ENCODE results near the gene SERPINA5.

SERPINA5 gene

GRCh38 chr14:94623422-94623809 is 42.2 kb downstream of the SERPINA5 start:
- no peak overlapping the region for H2AFZ ChIP-seq (ENCODE audit: low read depth, low read length)

GRCh38 chr14:94623856-94624499 is 42.8 kb downstream of the SERPINA5 start:
- Histone ChIP-seq H3K4me2 (ENCODE audit: low read length) (no peak overlapping the region), H3K4me1 (ENCODE audit: low read length) (no peaks in the 10 kb centered on the region), H3K9me3 (ENCODE audit: insufficient read depth, low read length) (no peaks in the 10 kb centered on the region), H3K4me3 (ENCODE audit: low read length) (no peak overlapping the region), H2AFZ (ENCODE audit: low read depth, low read length) (no peak overlapping the region), H3K79me2 (ENCODE audit: low read length) (no peaks in the 10 kb centered on the region), H3K27ac (ENCODE audit: low read length) (no peak overlapping the region), H3K9ac (ENCODE audit: low read length) (no peak overlapping the region), H3K36me3 (replicated peaks; ENCODE audit: low read depth, low read length) (no peaks in the 10 kb centered on the region), H3K27me3 (ENCODE audit: low read depth, low read length) (peaks cover 27% of the 10 kb centered on the region; the same call in 1 of the 2 replicates), H4K20me1 (ENCODE audit: insufficient read depth, low read length) (no peaks in the 10 kb centered on the region)
- TF ChIP-seq CTCF (IDR thresholded peaks at IDR 0.05; ENCODE audit: low read depth, low read length): no peak
- TF ChIP-seq EZH2phosphoT487 (IDR thresholded peaks at IDR 0.05; ENCODE audit: low read depth): no peak

More at GRCh38 chr14:94623422-94623809, 42.2 kb downstream of the SERPINA5 start:
- Histone ChIP-seq H3K4me1 (ENCODE audit: low read length) (no peaks in the 10 kb centered on the region), H4K20me1 (ENCODE audit: insufficient read depth, low read length) (no peaks in the 10 kb centered on the region), H3K9ac (ENCODE audit: low read length) (no peak overlapping the region), H3K9me3 (ENCODE audit: insufficient read depth, low read length) (no peaks in the 10 kb centered on the region), H3K4me3 (ENCODE audit: low read length) (no peak overlapping the region), H3K27ac (ENCODE audit: low read length) (no peak overlapping the region), H3K79me2 (ENCODE audit: low read length) (no peaks in the 10 kb centered on the region), H3K4me2 (ENCODE audit: low read length) (no peak overlapping the region), H3K27me3 (ENCODE audit: low read depth, low read length) (peaks cover 22% of the 10 kb centered on the region; the same call in 1 of the 2 replicates), H3K36me3 (replicated peaks; ENCODE audit: low read depth, low read length) (no peaks in the 10 kb centered on the region)
- no peak for TF ChIP-seq CTCF (IDR thresholded peaks at IDR 0.05; ENCODE audit: low read depth, low read length)
- TF ChIP-seq EZH2phosphoT487 (IDR thresholded peaks at IDR 0.05; ENCODE audit: low read depth): no peak

DNA sequence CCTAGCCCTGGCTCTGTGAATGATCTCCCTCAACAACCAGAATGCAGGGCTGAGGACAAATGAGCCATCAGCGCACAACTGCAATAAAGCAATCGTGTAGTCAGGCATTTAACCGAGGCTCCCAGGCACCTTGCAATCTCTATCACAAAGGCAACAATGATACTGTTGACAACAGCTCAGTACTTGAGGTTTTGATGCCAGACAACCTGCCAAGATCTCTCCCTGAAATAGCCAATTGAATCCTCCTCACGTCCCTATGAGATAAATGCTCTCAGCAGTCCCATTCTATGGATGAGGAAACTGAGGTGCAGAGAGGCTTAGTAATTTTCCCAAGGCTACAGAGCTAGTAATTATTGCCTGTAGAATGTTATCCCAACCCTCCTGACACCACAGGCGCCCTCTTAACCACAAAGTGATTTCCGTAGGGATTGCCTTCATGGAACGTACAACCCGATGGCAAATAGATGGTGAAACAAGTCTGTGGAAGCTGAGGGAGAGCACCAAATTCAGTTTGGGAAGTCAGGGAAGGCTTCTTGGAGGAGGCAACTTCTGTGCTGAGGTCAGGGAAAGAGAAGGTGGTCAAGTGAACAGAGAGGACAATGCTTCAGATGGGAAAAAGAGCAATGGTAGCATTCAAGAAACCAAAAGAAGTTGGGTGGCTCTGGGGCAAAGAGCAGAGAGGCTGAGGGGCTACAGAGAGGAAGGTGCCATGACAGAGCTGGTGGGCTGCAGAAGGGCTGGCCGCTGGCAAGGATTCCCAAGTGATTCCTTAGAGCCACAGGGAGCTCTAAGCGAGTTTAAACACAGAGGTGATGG is 43.5 kb downstream of the SERPINA5 start:
- Histone ChIP-seq H3K4me2 (ENCODE audit: low read length) (no peak overlapping the region), H2AFZ (ENCODE audit: low read depth, low read length) (no peak overlapping the region), H3K9me3 (ENCODE audit: insufficient read depth, low read length) (no peaks in the 10 kb centered on the region), H3K79me2 (ENCODE audit: low read length) (no peaks in the 10 kb centered on the region), H3K4me1 (ENCODE audit: low read length) (no peaks in the 10 kb centered on the region), H3K36me3 (replicated peaks; ENCODE audit: low read depth, low read length) (no peaks in the 10 kb centered on the region), H3K9ac (ENCODE audit: low read length) (no peak overlapping the region), H3K4me3 (ENCODE audit: low read length) (no peak overlapping the region), H4K20me1 (ENCODE audit: insufficient read depth, low read length) (no peaks in the 10 kb centered on the region), H3K27me3 (ENCODE audit: low read depth, low read length) (peaks cover 30% of the 10 kb centered on the region; the same call in 1 of the 2 replicates), H3K27ac (ENCODE audit: low read length) (no peak overlapping the region)
- no peak for TF ChIP-seq CTCF (IDR thresholded peaks at IDR 0.05; ENCODE audit: low read depth, low read length)
- no peak for TF ChIP-seq EZH2phosphoT487 (IDR thresholded peaks at IDR 0.05; ENCODE audit: low read depth)

DNA sequence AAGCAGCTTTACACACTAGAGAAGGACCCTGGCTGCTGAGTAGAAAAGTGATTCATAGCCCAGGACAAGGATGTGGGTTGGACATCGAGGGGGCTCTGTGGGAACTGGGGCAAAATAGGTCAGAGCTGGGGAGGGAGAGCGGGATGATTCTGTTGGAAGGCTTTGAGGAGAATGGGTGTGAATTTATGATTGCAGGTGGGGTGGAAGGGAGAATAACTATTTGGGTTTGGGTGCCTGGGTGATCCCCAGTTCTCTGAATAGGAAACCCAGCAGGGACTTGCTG is 44.1 kb downstream of the SERPINA5 start:
- TF ChIP-seq CTCF (IDR thresholded peaks at IDR 0.05; ENCODE audit: low read depth, low read length): no peak
- no peak for TF ChIP-seq EZH2phosphoT487 (IDR thresholded peaks at IDR 0.05; ENCODE audit: low read depth)
- H2AFZ ChIP-seq (ENCODE audit: low read depth, low read length): no peak overlapping the region
- H3K4me1 ChIP-seq (ENCODE audit: low read length): no peaks in the 10 kb centered on the region
- no peak overlapping the region for H3K27ac ChIP-seq (ENCODE audit: low read length)
- H3K4me3 ChIP-seq (ENCODE audit: low read length): no peak overlapping the region
- no peak overlapping the region for H3K4me2 ChIP-seq (ENCODE audit: low read length)
- H3K27me3 ChIP-seq (ENCODE audit: low read depth, low read length): peaks cover 33% of the 10 kb centered on the region; the same call in 1 of the 2 replicates
- no peak overlapping the region for H3K9ac ChIP-seq (ENCODE audit: low read length)
- H3K36me3 ChIP-seq (replicated peaks; ENCODE audit: low read depth, low read length): no peaks in the 10 kb centered on the region
- H4K20me1 ChIP-seq (ENCODE audit: insufficient read depth, low read length): no peaks in the 10 kb centered on the region
- no peaks in the 10 kb centered on the region for H3K79me2 ChIP-seq (ENCODE audit: low read length)
- no peaks in the 10 kb centered on the region for H3K9me3 ChIP-seq (ENCODE audit: insufficient read depth, low read length)
